RWPE2 (cell line): ENCODE measurements around the gene EDRF1.
"Not testable (repeated sequence)": the region's sequence is repeated elsewhere in the genome, so short reads cannot be mapped to it uniquely, and the experiment has no call there.

Experiments used
- ATAC-seq: fragments of 200-7000 bp; cut with Tn5 transposase; 3 replicates; pipeline ENCODE4 v1.9.1; 2021; ENCODE audit warnings: low read depth
- DNase-seq: peaks from one replicate; pipeline ENCODE4 v3.0.0-alpha.2; 2020; ENCODE audit warnings: low spot score
- H3K27ac ChIP-seq: fragments of 450-650 bp; 2 replicates; pipeline ENCODE4 v1.5.1; 2017; ENCODE audit warnings: mild to moderate bottlenecking; ENCODE audit not compliant: poor library complexity, severe bottlenecking
- H3K27me3 ChIP-seq: fragments of 250-450 bp; sonication (Bioruptor Pico); 2 replicates; pipeline ENCODE4 v1.5.1; 2021; ENCODE audit warnings: mild to moderate bottlenecking, moderate library complexity; ENCODE audit not compliant: insufficient read depth, poor library complexity, severe bottlenecking
- H3K36me3 ChIP-seq: fragments of 250-450 bp; sonication (Bioruptor Pico); 2 replicates; pipeline ENCODE4 v1.5.1; 2020; ENCODE audit warnings: low read depth, mild to moderate bottlenecking, moderate library complexity
- H3K4me1 ChIP-seq: fragments of 250-450 bp; sonication (Bioruptor Pico); 2 replicates; pipeline ENCODE4 v1.5.1; 2021; ENCODE audit warnings: mild to moderate bottlenecking, moderate library complexity; ENCODE audit not compliant: insufficient read depth, poor library complexity, severe bottlenecking
- H3K4me3 ChIP-seq: fragments of 250-450 bp; sonication (Bioruptor Pico); 2 replicates; pipeline ENCODE4 v1.5.1; 2021; ENCODE audit warnings: mild to moderate bottlenecking, moderate library complexity; ENCODE audit not compliant: severe bottlenecking
- H3K9me3 ChIP-seq: fragments of 250-450 bp; sonication (Bioruptor Pico); 2 replicates; pipeline ENCODE4 v1.5.1; 2021; ENCODE audit warnings: mild to moderate bottlenecking, moderate library complexity; ENCODE audit not compliant: severe bottlenecking
- TF ChIP-seq, protein P1 (sequence below): fragments of 450-650 bp; IDR thresholded peaks from one replicate; pipeline ENCODE4 v1.5.1; 2017; ENCODE audit warnings: mild to moderate bottlenecking, moderate library complexity; ENCODE audit not compliant: poor library complexity, severe bottlenecking

EDRF1 gene

DNA sequence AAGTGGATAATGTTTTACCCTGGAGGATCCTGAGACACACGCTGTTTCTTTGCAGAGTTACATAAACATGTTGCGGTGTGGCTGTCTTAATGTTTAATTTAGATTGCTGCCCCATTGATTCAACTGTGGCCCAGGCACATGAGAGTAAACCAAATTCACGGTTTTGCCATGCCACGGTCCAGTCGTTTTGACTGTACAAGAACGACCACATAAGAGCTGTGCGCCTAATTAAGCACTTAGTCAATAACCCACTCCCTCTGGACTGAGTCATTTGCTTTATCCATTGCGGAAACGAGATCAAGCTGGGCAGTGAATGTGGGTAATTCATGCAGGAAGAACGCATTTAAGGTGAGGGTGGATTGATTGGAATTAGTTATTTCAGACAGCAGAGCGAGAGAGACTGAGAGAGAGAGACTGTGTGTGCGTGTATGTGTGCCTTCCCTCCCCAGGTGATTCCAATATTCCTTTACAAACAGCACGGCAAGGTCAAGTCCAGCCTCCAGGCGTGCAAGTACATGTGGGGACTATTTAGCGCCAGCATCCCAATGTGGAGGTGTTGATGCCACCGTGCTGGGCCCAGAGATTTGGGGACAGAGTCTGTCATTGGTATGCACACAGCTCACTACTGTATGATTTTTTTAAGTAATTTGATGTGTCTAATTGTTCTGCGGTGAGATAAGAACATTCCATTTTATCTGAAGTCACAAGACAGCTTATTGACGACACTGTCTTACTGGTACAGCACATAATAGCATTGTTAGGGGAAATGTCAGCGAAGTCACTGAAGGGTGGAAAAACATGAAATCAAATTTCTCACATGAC, 28.1 kb upstream of the EDRF1 start:
- Histone ChIP-seq H3K4me3 (no peak overlapping the region), H3K4me1 (peaks cover 8% of the 10 kb centered on the region), H3K27me3 (no peaks in the 10 kb centered on the region), H3K27ac (no peak overlapping the region), H3K9me3 (no peaks in the 10 kb centered on the region), H3K36me3 (no peaks in the 10 kb centered on the region)
- TF ChIP-seq, protein P1, sequence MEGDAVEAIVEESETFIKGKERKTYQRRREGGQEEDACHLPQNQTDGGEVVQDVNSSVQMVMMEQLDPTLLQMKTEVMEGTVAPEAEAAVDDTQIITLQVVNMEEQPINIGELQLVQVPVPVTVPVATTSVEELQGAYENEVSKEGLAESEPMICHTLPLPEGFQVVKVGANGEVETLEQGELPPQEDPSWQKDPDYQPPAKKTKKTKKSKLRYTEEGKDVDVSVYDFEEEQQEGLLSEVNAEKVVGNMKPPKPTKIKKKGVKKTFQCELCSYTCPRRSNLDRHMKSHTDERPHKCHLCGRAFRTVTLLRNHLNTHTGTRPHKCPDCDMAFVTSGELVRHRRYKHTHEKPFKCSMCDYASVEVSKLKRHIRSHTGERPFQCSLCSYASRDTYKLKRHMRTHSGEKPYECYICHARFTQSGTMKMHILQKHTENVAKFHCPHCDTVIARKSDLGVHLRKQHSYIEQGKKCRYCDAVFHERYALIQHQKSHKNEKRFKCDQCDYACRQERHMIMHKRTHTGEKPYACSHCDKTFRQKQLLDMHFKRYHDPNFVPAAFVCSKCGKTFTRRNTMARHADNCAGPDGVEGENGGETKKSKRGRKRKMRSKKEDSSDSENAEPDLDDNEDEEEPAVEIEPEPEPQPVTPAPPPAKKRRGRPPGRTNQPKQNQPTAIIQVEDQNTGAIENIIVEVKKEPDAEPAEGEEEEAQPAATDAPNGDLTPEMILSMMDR: no peak
- DNase-seq: no peak
- ATAC-seq: no peak

DNA sequence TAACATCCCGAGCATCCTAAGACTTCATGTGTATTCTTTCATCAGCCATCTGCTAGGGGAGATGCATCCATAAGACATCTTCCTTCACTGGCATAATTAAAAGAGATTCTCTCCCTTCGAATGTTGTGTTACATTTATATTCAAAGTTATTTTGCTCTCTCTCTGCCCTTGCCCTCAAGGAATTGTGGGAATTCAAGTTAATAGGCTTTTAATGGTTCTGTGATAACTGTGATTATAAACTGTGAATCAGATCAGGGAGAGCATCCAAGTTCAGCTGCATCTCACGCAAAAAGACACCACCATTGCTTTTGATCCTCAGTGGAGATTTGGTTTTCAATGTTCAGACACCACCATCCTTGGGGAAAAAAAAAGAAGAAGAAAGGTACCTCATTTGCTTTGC, 27.3 kb upstream of the EDRF1 start:
- peaks cover 8% of the 10 kb centered on the region for H3K4me1 ChIP-seq
- no peaks in the 10 kb centered on the region for H3K36me3 ChIP-seq
- no peak overlapping the region for H3K4me3 ChIP-seq
- DNase-seq (no peak), ATAC-seq (no peak)
- no peaks in the 10 kb centered on the region for H3K9me3 ChIP-seq
- H3K27me3 ChIP-seq: no peaks in the 10 kb centered on the region
- TF ChIP-seq, protein P1: no peak
- H3K27ac ChIP-seq: no peak overlapping the region

DNA sequence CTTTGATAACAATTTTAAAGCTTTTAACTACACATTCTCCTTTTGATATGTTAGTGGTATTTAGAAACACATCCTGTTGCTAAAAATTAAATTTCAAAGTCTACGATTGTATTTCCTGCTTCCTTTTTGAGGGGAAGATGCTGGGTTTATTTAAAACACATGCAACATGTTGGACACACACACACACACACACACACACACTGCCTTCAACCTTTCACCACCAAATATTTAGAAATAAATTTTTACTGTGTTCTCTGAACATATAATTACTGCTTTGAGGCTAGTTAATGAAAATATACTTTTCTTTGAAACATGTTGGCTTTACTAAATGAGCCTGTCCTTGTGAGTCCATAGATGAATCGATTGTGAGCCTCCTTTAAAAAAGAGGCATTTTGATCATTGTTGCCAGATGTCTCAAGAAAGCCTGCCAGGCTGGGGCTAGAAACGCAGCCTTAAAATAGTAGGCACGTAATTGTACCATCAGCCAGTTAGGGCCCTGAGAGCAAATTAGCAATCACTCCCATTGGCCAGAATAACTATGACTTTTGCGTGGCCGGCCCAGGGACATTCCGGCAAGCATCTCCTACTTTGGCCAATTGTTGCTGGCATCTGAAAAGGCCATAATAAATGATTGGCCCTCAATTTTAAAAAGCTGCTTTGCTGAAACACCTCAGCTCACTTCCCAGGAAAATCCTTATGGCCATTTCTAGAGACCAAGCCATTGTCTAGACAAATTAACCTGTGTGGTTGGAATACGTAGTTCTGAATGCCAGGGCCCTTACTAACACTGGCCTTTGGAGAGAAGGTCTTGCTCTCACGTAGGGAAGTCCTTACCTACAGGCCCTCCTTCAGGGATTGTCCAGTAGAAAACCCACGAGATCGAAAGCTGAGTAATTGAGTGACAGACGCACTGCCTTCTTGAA, 26.6 kb upstream of the EDRF1 start:
- Histone ChIP-seq H3K27ac (no peak overlapping the region), H3K4me1 (peaks cover 8% of the 10 kb centered on the region), H3K4me3 (no peak overlapping the region), H3K36me3 (no peaks in the 10 kb centered on the region), H3K27me3 (no peaks in the 10 kb centered on the region), H3K9me3 (no peaks in the 10 kb centered on the region)
- DNase-seq: no peak
- TF ChIP-seq, protein P1: no peak
- ATAC-seq: no peak

DNA sequence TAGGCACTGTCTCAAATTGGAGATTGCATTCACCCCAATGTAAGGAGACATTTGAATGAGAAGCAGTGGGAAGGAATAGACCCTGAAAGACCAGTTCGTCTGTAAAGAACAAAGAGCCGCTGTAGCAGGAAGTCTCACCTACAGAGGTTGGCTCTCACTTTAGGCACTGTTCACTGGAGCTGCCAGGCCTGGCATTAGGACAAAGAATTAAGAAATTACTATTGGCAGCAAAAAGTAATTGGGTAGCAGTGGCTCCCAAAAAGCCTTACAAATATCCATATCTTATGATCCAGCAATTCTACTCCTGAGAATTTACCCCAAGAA, 26.0 kb upstream of the EDRF1 start:
- Histone ChIP-seq H3K4me3 (no peak overlapping the region), H3K27me3 (no peaks in the 10 kb centered on the region), H3K4me1 (peaks cover 8% of the 10 kb centered on the region), H3K27ac (no peak overlapping the region), H3K36me3 (no peaks in the 10 kb centered on the region), H3K9me3 (no peaks in the 10 kb centered on the region)
- no peak for ATAC-seq
- TF ChIP-seq, protein P1: no peak
- DNase-seq: no peak

DNA sequence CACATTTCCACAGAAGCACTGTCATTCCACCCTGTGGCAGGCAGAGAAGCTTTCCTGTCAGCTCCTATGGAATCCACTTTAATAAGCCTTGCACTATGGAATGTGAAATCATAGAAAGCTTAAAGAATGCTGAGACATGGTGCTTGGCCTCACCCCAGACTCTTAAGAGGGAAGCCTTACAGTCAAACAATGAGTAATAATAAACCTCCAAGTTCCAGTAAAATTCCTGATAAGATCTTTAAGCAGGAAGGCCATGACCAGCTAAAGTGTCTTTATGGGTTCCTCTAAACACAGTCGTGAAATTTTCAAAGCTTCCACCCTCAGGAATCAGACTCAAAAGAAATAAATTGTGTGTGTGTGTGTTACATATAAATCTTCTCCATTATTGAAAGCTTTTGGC, 24.6 kb upstream of the EDRF1 start:
- DNase-seq (no peak), ATAC-seq (peak; percentile 86)
- Histone ChIP-seq H3K9me3 (no peaks in the 10 kb centered on the region), H3K27me3 (no peaks in the 10 kb centered on the region), H3K27ac (no peak overlapping the region), H3K4me1 (peaks cover 8% of the 10 kb centered on the region), H3K4me3 (no peak overlapping the region), H3K36me3 (no peaks in the 10 kb centered on the region)
- TF ChIP-seq, protein P1: no peak

DNA sequence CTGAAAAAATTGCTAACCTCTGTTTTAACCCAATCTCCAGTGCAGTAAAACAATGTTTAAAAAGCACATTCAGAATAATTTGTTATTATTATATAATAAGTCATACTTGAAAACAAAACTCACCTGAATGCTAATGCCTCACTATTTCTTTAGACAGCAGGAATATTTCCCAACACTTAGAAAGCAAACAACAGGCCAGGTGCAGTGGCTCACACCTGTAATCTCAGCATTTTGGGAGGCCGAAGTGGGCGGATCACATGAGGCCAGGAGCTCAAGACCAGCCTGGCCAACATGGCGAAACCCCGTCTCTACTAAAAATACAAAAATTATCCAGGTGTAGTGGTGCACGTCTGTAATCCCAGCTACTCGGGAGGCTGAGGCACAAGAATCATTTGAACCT, 22.6 kb upstream of the EDRF1 start:
- not testable (repeated sequence) for H3K4me3 ChIP-seq, DNase-seq, H3K36me3 ChIP-seq, H3K9me3 ChIP-seq, ATAC-seq, H3K27ac ChIP-seq, H3K4me1 ChIP-seq, H3K27me3 ChIP-seq
